Osteoblast (primary cell): ENCODE measurements around the gene GRIN2C. TPM values are rescaled to one million over a fixed set of nuclear protein-coding genes. Genes with fewer than 3 reads are reported as not detected.
"Not testable (repeated sequence)": the region's sequence is repeated elsewhere in the genome, so short reads cannot be mapped to it uniquely, and the experiment has no call there.

Source experiments
- DNase-seq: peaks from one replicate; pipeline ENCODE4 v3.0.0; 2011; ENCODE audit warnings: low spot score, mixed read lengths; ENCODE audit not compliant: insufficient read length; ENCODE audit errors: missing footprints
- H2AFZ ChIP-seq: 2 replicates; pipeline ENCODE4 v1.6.0; 2011; ENCODE audit warnings: mild to moderate bottlenecking, low read length
- H3K27ac ChIP-seq: 2 replicates; pipeline ENCODE4 v1.5.1; 2011; ENCODE audit warnings: mild to moderate bottlenecking, low read depth, low read length, moderate library complexity
- H3K27me3 ChIP-seq: 2 replicates; pipeline ENCODE4 v1.6.0; 2012; ENCODE audit warnings: mild to moderate bottlenecking, control low read depth, inconsistent platforms, low read length, moderate library complexity; ENCODE audit not compliant: insufficient read depth
- H3K36me3 ChIP-seq: 2 replicates; pipeline ENCODE4 v1.5.1; 2011; ENCODE audit warnings: mild to moderate bottlenecking, low read length, control low read depth, moderate library complexity; ENCODE audit not compliant: insufficient read depth
- H3K4me1 ChIP-seq: 2 replicates; pipeline ENCODE4 v1.5.1; 2011; ENCODE audit warnings: mild to moderate bottlenecking, low read length, control low read depth, moderate library complexity; ENCODE audit not compliant: insufficient read depth
- H3K4me2 ChIP-seq: 2 replicates; pipeline ENCODE4 v1.6.0; 2011; ENCODE audit warnings: mild to moderate bottlenecking, low read length; ENCODE audit not compliant: insufficient read depth
- H3K4me3 ChIP-seq: fragments of 200-600 bp; sonication (generic); 3 replicates; pipeline ENCODE4 v1.5.1; 2012; ENCODE audit warnings: mild to moderate bottlenecking, low read length, inconsistent platforms; ENCODE audit not compliant: insufficient read depth
- H3K79me2 ChIP-seq: 2 replicates; pipeline ENCODE4 v1.6.0; 2012; ENCODE audit warnings: mild to moderate bottlenecking, low read length, control low read depth, inconsistent platforms; ENCODE audit not compliant: insufficient read depth
- H3K9me3 ChIP-seq: 2 replicates; pipeline ENCODE4 v1.5.1; 2011; ENCODE audit warnings: low read depth, low read length, control low read depth
- H4K20me1 ChIP-seq: 2 replicates; pipeline ENCODE4 v1.6.0; 2012; ENCODE audit warnings: mild to moderate bottlenecking, low read length, control low read depth; ENCODE audit not compliant: insufficient read depth
- CTCF ChIP-seq: IDR thresholded peaks from 2 replicates; pipeline ENCODE4 v1.5.1; 2011; ENCODE audit warnings: mild to moderate bottlenecking, low read depth, low read length, moderate library complexity; ENCODE audit errors: extremely low read depth
- total RNA-seq: library from RNA; depleted of rRNA; stranded (reverse); fragments of >200 nt; gene quantifications from 2 replicates; pipeline ENCODE4 v1.2.3, GENCODE V29; 2012

Gene GRIN2C
- 0.29 and 0.72 TPM in 2 replicates for total RNA-seq

GRCh38 chr17:74859459-74860228 lies at the start of gene GRIN2C:
Gene GRIN2C, minus strand, starts transcription at chr17:74859885. Its CDS starts 4,793 bp downstream, at chr17:74855092.
- no peak for TF ChIP-seq CTCF
- H2AFZ ChIP-seq = no peak within 1 kb of the TSS

GRCh38 chr17:74909097-74909496 lies 49.4 kb upstream of the GRIN2C start:
- not testable (repeated sequence) for H2AFZ ChIP-seq, H3K4me2 ChIP-seq, H4K20me1 ChIP-seq, H3K27ac ChIP-seq, H3K4me1 ChIP-seq, DNase-seq, H3K36me3 ChIP-seq, H3K27me3 ChIP-seq, H3K9me3 ChIP-seq, H3K79me2 ChIP-seq, H3K4me3 ChIP-seq

More at GRCh38 chr17:74859459-74860228, at the start of gene GRIN2C:
- Histone ChIP-seq H4K20me1 (no peaks in the 10 kb centered on the region), H3K4me2 (no peak within 1 kb of the TSS), H3K27me3 (peaks cover 57% of the 10 kb centered on the region), H3K79me2 (no peaks in the 10 kb centered on the region), H3K4me1 (no peaks in the 10 kb centered on the region), H3K9me3 (no peaks in the 10 kb centered on the region), H3K27ac (no peak within 1 kb of the TSS), H3K4me3 (no peak within 1 kb of the TSS), H3K36me3 (no peaks in the 10 kb centered on the region)
- DNase-seq = no peak

GRCh38 chr17:74907012-74907411 lies 47.3 kb upstream of the GRIN2C start:
- H3K4me3 ChIP-seq = no peak overlapping the region
- no peaks in the 10 kb centered on the region for H3K79me2 ChIP-seq
- no peak overlapping the region for H3K4me2 ChIP-seq
- no peak overlapping the region for H2AFZ ChIP-seq
- DNase-seq = no peak
- H3K36me3 ChIP-seq = no peaks in the 10 kb centered on the region
- no peaks in the 10 kb centered on the region for H3K4me1 ChIP-seq
- H3K27ac ChIP-seq = no peak overlapping the region
- TF ChIP-seq CTCF = no peak
- H3K9me3 ChIP-seq = no peaks in the 10 kb centered on the region
- no peaks in the 10 kb centered on the region for H4K20me1 ChIP-seq
- peaks cover 5% of the 10 kb centered on the region for H3K27me3 ChIP-seq

- H3K27me3 ChIP-seq, H3K27ac ChIP-seq: not testable (repeated sequence)
Observed at GRCh38 chr17:74906214-74906793, 46.6 kb upstream of the GRIN2C start.

More at GRCh38 chr17:74906214-74906793, 46.6 kb upstream of the GRIN2C start:
- H3K4me3 ChIP-seq, H3K4me2 ChIP-seq, DNase-seq, H3K4me1 ChIP-seq, H2AFZ ChIP-seq, H3K9me3 ChIP-seq, H3K79me2 ChIP-seq, H3K36me3 ChIP-seq, H4K20me1 ChIP-seq: not testable (repeated sequence)
